ENCODE measurements around the gene C1QC. TPM values are rescaled to one million over a fixed set of nuclear protein-coding genes. Genes with fewer than 3 reads are reported as not detected.

The C1QC gene
- total RNA-seq, 1 experiment from 2014 or later = 0.59 TPM

DNA sequence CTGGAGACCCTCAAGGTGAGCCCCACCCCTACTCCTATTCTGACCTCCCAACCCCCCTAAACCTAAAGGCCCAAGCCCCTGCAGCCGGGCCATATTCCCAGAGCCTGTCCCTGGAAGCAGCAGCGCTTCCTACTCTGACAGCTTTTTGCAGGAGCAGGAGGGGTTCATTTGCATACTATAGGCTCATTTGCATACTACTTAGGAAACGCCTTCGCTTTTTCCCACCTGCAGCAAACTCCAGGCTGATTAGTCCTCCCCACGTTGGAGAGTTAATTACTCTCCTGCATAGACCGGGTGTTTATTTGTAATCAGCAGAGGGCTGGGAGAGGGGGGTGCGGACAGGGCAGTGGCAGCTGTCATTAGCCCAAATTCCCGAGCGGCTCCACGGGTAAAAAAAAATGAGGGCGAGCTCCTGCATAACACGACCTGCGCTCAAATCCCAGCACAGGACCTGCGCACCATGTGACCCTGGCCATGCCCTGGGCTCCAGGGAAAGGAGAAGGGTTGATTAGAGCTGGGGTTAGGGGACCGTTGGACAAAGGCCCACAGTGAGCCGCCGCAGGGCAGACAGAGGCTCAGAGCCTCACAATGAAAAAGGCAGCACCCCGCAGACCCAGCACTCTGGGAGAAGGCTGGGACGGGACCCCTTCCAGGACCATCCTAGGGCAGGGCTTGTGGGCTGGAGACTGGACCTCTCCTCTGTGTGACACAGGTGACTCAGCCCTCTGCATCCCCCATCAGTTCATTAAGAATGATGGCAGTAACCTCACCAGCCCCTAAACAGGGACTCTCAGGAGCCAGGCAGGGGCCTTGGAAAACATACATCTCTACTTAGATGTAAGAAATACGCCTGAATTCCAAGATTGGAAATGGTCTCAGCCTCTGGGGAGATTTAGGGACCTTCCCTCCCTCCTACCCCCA lies 16.9 kb upstream of the C1QC start:
- no peak for DNase-seq (ENCODE audit: low read depth, low spot score)

More for the DNA sequence above, 16.9 kb upstream of the C1QC start:
- Histone ChIP-seq H3K4me1 (ENCODE audit: control insufficient read depth in 1 of 2, insufficient read depth in 2 of 2, low read length in 2 of 2) (no peaks in the 10 kb centered on the region), H3K4me3 (replicated peaks in 1 of 2; ENCODE audit: low read depth in 1 of 2, low read length in 2 of 2) (no peak overlapping the region), H2AFZ (ENCODE audit: low read depth, low read length, poor library complexity, severe bottlenecking) (no peak overlapping the region), H3K9me3 (ENCODE audit: control insufficient read depth in 1 of 2, insufficient read depth in 1 of 2, low read depth in 1 of 2, low read length in 2 of 2) (no peaks in the 10 kb centered on the region), H3K9ac (ENCODE audit: low read length) (no peak overlapping the region), H3K27ac (ENCODE audit: low read depth, low read length) (no peak overlapping the region), H3K79me2 (ENCODE audit: insufficient read depth, low read length) (no peaks in the 10 kb centered on the region), H3K27me3 (ENCODE audit: insufficient read depth, low read length) (peaks cover 31% of the 10 kb centered on the region; the same call in 1 of the 2 replicates), H3K36me3 (ENCODE audit: control insufficient read depth in 1 of 2, insufficient read depth in 2 of 2, low read length in 2 of 2) (no peaks in the 10 kb centered on the region), H3K9me2 (ENCODE audit: insufficient read depth) (no peaks in the 10 kb centered on the region), H4K20me1 (ENCODE audit: insufficient read depth) (no peaks in the 10 kb centered on the region), H3K4me2 (ENCODE audit: low read length) (no peak overlapping the region)
- TF ChIP-seq ZNF274 (IDR thresholded peaks at IDR 0.05; ENCODE audit: low read depth, low read length) (no peak), FOSL1 (IDR thresholded peaks at IDR 0.05; ENCODE audit: low read depth) (no peak), ELF1 (IDR thresholded peaks at IDR 0.05; ENCODE audit: borderline replicate concordance, low read depth) (no peak), YY1 (IDR thresholded peaks at IDR 0.05; ENCODE audit: extremely low read depth, insufficient replicate concordance, low read depth, low read length) (no peak), CBX3 (IDR thresholded peaks at IDR 0.05; ENCODE audit: low read depth) (no peak), MAX (IDR thresholded peaks at IDR 0.05) (no peak), SIN3A (IDR thresholded peaks at IDR 0.05; ENCODE audit: low read depth) (no peak), ZFX (IDR thresholded peaks at IDR 0.05) (no peak), ZBTB33 (IDR thresholded peaks at IDR 0.05; ENCODE audit: extremely low read depth, insufficient replicate concordance, low read length) (no peak), EZH2 (IDR thresholded peaks at IDR 0.05) (no peak), POLR2A (IDR thresholded peaks at IDR 0.05; ENCODE audit: borderline replicate concordance, extremely low read depth, insufficient read depth, insufficient read length) (no peak), CEBPB (IDR thresholded peaks at IDR 0.05; ENCODE audit: low read depth) (no peak), JUND (IDR thresholded peaks at IDR 0.05) (no peak), ATF3 (IDR thresholded peaks at IDR 0.05) (no peak)
- TF ChIP-seq, protein P1, sequence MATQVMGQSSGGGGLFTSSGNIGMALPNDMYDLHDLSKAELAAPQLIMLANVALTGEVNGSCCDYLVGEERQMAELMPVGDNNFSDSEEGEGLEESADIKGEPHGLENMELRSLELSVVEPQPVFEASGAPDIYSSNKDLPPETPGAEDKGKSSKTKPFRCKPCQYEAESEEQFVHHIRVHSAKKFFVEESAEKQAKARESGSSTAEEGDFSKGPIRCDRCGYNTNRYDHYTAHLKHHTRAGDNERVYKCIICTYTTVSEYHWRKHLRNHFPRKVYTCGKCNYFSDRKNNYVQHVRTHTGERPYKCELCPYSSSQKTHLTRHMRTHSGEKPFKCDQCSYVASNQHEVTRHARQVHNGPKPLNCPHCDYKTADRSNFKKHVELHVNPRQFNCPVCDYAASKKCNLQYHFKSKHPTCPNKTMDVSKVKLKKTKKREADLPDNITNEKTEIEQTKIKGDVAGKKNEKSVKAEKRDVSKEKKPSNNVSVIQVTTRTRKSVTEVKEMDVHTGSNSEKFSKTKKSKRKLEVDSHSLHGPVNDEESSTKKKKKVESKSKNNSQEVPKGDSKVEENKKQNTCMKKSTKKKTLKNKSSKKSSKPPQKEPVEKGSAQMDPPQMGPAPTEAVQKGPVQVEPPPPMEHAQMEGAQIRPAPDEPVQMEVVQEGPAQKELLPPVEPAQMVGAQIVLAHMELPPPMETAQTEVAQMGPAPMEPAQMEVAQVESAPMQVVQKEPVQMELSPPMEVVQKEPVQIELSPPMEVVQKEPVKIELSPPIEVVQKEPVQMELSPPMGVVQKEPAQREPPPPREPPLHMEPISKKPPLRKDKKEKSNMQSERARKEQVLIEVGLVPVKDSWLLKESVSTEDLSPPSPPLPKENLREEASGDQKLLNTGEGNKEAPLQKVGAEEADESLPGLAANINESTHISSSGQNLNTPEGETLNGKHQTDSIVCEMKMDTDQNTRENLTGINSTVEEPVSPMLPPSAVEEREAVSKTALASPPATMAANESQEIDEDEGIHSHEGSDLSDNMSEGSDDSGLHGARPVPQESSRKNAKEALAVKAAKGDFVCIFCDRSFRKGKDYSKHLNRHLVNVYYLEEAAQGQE (IDR thresholded peaks at IDR 0.05; ENCODE audit: low read depth) = no peak
- intact Hi-C loops (cut with micrococcal nuclease) = loop anchor here (10.0 kb wide), 1 partner anchor 102 kb away; no protein-coding TSS in a partner anchor
- no peak for ATAC-seq
- ChIA-PET CTCF (no interaction called here), POLR2A (no interaction called here), RAD21 (ENCODE audit: low non-redundant PET in 1 of 2, low total read pairs in 2 of 2, uncharacterized antibody in 2 of 2, unreplicated experiment in 2 of 2) (no interaction called here)
- BruUV-seq (replicated peaks) = no TSS peak
